HG03457 (cell line): ENCODE measurements around the gene CHCHD3.
"Not testable (repeated sequence)": the region's sequence is repeated elsewhere in the genome, so short reads cannot be mapped to it uniquely, and the experiment has no call there.

ENCODE experiments used
- ATAC-seq: cut with Tn5 transposase; IDR thresholded peaks from one replicate; pipeline ENCODE4 v1.9.1; 2021; ENCODE audit warnings: moderate number of reproducible peaks; ENCODE audit not compliant: unreplicated experiment

CHCHD3 gene

GRCh38 chr7:133009426-133010252 lies 72.3 kb downstream of the CHCHD3 start:
- ATAC-seq = no peak

DNA sequence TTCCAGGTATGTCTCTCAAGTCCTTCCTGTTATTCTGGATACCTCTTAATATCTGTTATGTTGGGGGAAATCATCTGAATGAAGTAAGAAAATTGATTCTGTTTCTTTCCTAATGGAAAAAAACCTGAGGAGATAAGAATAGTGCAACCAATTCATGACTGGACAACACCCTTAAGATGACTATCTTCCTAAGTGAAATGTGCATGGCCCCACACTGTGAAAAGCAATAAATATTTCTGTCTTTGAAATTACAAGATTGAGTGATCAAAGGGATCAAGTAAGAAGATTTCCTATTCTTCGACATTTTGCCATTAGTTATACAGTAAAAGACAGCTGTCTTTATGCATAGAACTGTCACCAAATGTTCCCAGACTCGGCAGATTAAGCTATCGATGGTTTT lies 73.9 kb downstream of the CHCHD3 start:
- no peak for ATAC-seq

DNA sequence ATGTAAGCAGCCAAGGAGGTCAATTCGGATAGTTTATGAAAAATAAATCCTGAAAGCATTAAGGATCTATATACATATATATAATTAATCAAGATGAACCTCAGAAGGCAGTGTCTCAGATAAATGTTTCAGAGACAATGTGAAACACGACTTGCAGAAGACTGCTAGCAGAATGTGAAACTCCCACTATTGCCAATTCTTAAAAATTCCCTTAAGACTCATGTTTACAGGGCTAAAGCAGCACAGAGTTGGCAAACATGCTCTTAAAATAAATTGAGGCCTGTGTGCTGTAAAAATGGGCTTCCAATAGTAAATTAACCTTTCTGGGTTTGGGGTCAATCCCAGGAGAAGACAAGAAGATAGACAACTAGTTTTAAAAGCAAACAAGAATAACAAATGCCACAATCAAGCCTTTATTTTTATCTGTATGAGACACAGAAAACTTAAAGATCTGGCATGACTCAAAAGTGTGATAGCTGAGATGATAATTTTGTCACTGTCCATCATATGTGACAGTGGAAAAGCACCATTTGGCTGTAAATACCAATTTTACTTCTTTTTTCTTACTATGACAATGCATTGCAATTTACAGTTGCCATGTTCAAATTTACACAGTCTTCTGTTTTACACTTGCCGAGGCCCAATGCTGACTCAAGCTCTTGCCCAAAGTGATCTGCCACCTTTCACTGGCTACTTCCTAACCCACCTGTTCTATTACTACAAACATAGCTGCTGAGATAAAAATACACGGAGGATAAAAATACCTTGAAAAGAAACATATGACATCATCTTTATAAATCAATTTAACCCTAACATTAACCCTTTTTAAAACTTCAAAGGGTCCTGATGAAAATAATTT lies 78.6 kb downstream of the CHCHD3 start:
- ATAC-seq = no peak

- ATAC-seq = no peak
These were observed 80.2 kb downstream of the CHCHD3 start for GRCh38 chr7:133001727-133002126.

DNA sequence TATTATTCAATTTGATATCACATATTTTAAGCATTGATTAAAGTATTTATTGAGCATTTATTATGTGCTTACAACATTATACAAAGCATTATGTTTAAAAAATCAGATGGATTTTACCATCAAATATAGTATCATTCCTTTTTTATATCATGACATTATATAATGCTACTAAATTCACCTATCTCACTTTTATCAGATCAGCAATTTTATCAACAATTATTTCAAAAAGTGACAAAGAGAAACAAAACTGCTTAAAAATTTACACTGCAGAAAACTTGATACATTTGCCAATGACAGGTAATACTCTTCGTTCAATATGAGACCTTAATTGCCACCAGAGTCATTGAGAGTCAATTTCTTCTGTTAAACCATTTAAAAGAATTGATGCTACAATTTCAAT lies 82.0 kb downstream of the CHCHD3 start:
- no peak for ATAC-seq

- ATAC-seq = no peak
These were observed 83.1 kb downstream of the CHCHD3 start for GRCh38 chr7:132998763-132999162.

DNA sequence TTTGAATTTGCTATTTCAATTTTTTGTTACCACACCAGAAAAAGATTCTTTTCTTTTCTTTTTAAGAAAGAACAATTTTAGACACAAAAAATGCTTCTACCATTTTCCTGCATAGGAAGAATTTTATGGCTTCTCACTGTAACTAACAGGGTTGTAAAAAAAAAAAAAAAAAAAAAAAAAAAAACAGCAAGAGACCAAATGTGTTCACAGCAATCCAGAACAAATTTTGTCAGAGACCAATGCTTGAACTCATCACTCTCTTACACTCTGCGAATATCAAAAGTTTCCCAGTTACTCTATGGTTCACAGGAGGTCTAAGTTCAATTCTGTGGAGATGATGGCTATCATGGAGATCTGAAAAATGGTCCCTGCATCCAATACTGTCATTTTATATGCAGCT lies 84.4 kb downstream of the CHCHD3 start:
- no peak for ATAC-seq

DNA sequence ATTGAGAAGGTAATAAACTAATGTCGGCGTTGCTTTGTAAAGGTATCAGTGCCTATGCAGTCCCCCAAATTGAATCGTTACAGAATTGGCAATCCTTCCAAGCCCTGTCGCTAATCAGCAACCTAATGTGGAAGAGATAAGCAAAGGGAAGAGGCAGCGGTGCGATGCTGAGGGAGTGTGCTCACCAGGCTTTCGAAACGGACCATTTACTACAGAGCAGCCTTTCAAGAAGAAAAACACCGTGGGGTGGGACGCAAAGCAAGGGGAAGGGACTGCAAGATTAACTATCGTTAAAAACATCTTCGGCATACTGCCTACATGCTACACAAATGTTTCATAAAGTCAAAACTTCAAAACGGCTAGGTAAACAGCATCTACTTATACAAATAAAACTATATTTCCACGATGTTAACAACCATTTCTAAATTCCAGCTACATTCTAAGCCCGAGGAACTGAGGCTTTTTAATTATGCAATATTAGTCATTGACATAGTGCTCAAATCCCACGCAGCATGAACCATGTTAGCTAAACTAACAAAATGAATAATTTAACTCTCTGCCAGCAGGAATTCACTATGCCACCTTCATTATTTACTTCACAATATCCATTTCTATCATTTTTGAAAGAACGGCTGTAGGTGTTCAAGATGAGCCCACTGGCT lies 85.2 kb downstream of the CHCHD3 start:
- no peak for ATAC-seq

DNA sequence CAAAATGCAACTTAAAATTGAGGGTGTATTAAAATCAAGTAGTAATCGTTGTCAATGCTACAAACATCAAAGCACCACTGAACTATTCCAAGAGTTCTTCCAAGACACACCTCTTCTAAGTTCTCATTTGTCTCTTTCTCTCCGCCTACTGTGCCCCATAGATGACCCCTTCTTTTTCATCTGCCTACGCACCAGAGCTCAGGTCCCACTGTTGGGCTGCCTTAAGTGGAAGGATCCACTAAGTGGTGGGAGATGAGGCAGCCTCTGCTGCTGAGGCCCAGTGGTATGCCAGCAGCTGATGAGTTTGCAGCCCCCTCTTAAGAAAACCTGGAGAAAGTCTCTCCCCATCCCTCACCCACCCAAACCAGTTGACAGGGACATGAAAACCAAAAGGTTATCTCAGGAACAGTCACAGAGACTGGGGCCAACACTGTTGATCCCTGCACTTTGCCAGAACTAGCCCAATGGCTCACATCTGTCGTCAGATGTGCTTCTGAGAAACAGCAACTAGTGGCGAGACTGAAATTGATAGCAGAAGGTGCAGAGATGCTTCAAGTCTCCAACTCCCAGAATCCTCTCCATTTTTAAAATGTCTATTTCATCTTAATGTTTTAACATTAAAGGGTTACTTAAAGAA lies 88.4 kb downstream of the CHCHD3 start:
- ATAC-seq = no peak

GRCh38 chr7:132991615-132992587 lies 90.0 kb downstream of the CHCHD3 start:
- no peak for ATAC-seq

- no peak for ATAC-seq
These were observed 93.8 kb downstream of the CHCHD3 start for GRCh38 chr7:132988117-132988516.

DNA sequence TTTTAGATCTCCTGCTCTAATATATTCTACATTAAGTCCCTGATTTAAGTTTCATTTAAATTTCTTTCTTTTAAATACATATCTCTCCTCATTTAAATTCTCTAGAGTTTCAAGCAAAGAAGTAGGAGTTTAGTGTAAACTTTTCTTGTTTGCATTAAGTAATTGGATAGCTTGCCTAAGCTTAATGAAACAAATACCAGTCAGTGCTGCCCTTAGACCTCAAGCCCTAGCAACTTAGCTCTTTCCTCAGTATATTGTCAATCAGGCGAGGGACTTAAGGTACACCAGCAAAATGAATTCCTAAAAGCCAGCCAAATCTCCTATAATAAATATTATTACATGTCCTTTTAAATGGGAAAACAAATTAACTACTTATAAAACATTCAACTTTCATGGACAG lies 101.5 kb downstream of the CHCHD3 start:
- no peak for ATAC-seq

- ATAC-seq = no peak
These were observed 102.4 kb downstream of the CHCHD3 start for GRCh38 chr7:132979524-132979923.

DNA sequence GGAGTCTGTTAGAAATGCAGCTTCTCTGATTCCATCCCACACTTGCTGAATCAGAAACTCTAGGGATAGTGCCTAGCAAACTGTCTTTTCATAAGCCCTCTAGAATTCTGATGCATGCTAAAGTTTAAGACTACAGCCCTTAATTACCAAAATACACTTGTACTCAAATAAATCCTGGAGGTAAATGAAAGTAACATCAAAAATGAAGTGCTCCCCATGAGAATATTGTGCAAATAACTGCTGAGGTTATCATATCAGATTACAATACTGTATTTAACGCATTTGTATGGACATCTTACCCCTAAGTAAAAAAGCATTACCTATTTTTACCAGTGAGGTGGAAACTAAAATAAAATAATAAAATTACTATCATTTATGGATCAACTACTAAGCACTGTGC lies 104.7 kb downstream of the CHCHD3 start:
- no peak for ATAC-seq

DNA sequence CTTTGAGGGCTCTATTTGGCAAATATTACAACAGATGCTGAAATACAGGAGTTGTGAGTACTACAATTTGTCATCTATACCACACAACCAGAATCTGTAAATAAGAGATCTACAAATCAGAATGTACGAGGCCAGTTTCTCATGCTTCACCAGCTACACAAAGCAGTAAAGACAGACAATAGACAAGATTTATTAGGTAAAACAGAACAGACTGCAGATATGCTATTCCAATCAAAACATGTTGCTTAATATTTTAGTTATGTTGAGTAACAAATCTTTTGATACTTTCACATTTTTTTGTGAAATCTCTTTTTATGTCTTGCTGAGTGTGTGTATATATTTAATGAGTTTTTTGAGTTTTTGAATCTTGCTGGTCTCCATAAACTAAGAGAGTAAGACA lies 109.1 kb downstream of the CHCHD3 start:
- ATAC-seq = no peak

DNA sequence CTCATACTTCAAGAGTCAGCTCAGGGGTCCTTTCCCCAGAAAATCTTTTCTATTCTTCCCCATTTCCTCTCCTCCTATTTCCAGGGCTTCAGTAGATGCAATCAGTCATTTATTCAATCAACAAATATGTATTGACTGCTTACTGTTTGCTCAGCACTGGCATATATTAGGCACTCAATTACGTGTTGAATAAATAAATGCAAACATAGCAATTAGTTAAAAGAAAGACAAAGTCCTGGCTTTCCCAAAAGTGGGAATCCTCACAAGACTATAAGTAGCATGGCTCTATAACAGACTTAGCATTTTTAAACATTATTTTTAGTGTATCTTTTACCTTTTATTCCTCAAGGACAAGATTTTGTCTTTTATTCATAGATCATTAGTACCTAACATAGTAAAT lies 111.6 kb downstream of the CHCHD3 start:
- ATAC-seq = no peak

GRCh38 chr7:132969520-132969919 lies 112.4 kb downstream of the CHCHD3 start:
- ATAC-seq = no peak

DNA sequence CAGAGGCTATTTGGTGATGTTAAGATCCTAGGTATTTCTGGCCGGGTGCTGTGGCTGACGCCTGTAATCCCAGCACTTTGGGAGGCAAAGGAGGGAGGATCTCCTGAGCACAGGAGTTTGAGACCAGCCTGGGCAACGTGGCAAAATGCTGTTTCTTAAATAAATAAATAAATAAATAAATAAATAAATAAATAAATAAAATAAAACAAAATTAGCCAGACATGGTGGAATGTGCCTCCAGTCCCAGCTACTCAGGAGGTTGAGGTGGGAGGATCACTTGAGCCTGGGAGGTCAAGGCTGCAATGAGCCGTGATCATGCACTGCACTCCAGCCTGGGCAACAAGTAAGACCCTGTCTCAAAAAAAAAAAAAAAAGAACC lies 114.4 kb downstream of the CHCHD3 start:
- not testable (repeated sequence) for ATAC-seq

GRCh38 chr7:132966754-132967469 lies 115.0 kb downstream of the CHCHD3 start:
- ATAC-seq = no peak
